HEK293T (cell line): ENCODE measurements around the gene PROK1.

Experiments used
- BHLHE40 ChIP-seq: fragments of 450-650 bp; IDR thresholded peaks from 2 replicates; pipeline ENCODE4 v1.6.1; 2016; ENCODE audit warnings: mild to moderate bottlenecking, moderate library complexity, borderline replicate concordance
- ELF4 ChIP-seq: fragments of 450-650 bp; IDR thresholded peaks from 2 replicates; pipeline ENCODE4 v1.6.1; 2017; ENCODE audit warnings: antibody characterized with exemption
- FOXA1 ChIP-seq: fragments of 450-650 bp; IDR thresholded peaks from 2 replicates; pipeline ENCODE4 v1.6.1; 2016; ENCODE audit warnings: mild to moderate bottlenecking
- FOXK2 ChIP-seq: fragments of 450-650 bp; IDR thresholded peaks from 2 replicates; pipeline ENCODE4 v1.6.1; 2016; ENCODE audit warnings: mild to moderate bottlenecking
- FOXM1 ChIP-seq: fragments of 450-650 bp; IDR thresholded peaks from 2 replicates; pipeline ENCODE4 v1.6.1; 2017; ENCODE audit warnings: mild to moderate bottlenecking, borderline replicate concordance
- HDGF ChIP-seq: fragments of 450-650 bp; IDR thresholded peaks from 2 replicates; pipeline ENCODE4 v1.6.1; 2017; ENCODE audit warnings: antibody characterized with exemption, borderline replicate concordance
- L3MBTL2 ChIP-seq: fragments of 450-650 bp; conservative IDR thresholded peaks from 2 replicates; pipeline ENCODE4 v1.6.1; 2016; ENCODE audit warnings: mild to moderate bottlenecking
- NFRKB ChIP-seq: fragments of 450-650 bp; IDR thresholded peaks from 2 replicates; pipeline ENCODE4 v1.6.1; 2016; ENCODE audit warnings: mild to moderate bottlenecking, moderate library complexity
- SP1 ChIP-seq: fragments of 450-650 bp; IDR thresholded peaks from 2 replicates; pipeline ENCODE4 v1.6.1; 2017
- SUZ12 ChIP-seq: fragments of 450-650 bp; IDR thresholded peaks from 2 replicates; pipeline ENCODE4 v1.6.1; 2016; ENCODE audit warnings: mild to moderate bottlenecking
- TARDBP ChIP-seq: fragments of 450-650 bp; IDR thresholded peaks from 2 replicates; pipeline ENCODE4 v1.6.1; 2016
- ZNF384 ChIP-seq: fragments of 450-650 bp; IDR thresholded peaks from 2 replicates; pipeline ENCODE4 v1.6.1; 2016
- TF ChIP-seq, protein P1 (sequence below): fragments of 450-650 bp; IDR thresholded peaks from 2 replicates; pipeline ENCODE4 v1.6.1; 2016

DNA sequence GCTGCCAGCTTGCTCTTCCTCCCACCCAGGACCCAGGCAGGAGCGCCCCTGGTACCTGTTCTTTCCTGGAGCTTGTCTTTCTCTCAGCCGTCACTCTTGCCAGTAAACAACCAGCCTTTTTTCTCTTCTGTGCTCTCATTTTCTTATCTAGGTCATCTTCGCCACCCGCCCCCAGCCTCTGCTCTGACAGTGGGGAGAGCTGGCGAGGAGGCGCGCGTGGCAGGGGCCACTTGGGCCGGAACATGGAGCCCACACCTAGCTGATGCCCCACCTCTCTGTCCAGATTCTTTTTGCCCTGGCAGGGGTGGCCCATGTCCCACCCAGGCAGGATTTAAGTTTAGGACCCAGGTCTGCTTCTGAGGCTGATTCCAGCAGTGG lies 32.3 kb downstream of the PROK1 start:
- no peak for TF ChIP-seq FOXM1
- no peak for TF ChIP-seq NFRKB
- TF ChIP-seq FOXA1, result no peak
- no peak for TF ChIP-seq ZNF384
- no peak for TF ChIP-seq L3MBTL2
- TF ChIP-seq SP1, result no peak
- no peak for TF ChIP-seq TARDBP
- no peak for TF ChIP-seq ELF4
- TF ChIP-seq, protein P1, sequence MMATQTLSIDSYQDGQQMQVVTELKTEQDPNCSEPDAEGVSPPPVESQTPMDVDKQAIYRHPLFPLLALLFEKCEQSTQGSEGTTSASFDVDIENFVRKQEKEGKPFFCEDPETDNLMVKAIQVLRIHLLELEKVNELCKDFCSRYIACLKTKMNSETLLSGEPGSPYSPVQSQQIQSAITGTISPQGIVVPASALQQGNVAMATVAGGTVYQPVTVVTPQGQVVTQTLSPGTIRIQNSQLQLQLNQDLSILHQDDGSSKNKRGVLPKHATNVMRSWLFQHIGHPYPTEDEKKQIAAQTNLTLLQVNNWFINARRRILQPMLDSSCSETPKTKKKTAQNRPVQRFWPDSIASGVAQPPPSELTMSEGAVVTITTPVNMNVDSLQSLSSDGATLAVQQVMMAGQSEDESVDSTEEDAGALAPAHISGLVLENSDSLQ, result no peak
- no peak for TF ChIP-seq BHLHE40
- TF ChIP-seq FOXK2, result no peak
- TF ChIP-seq SUZ12, result no peak
- no peak for TF ChIP-seq HDGF
